Measurements from ENCODE around the gene FOXP1.

Gene FOXP1

GRCh38 chr3:71245971-71246880, 337.3 kb downstream of the FOXP1 start:
- no peak overlapping the region for H3K27ac ChIP-seq (ENCODE audit: low read depth, low read length)
- H3F3A ChIP-seq (ENCODE audit: control insufficient read depth, insufficient read depth) = peaks cover 5% of the 10 kb centered on the region; the same call in 1 of the 2 replicates
- no peaks in the 10 kb centered on the region for H3K9me2 ChIP-seq (replicated peaks; ENCODE audit: control insufficient read depth, low read length)
- H3K36me3 ChIP-seq (ENCODE audit: control insufficient read depth, low read length) = no peaks in the 10 kb centered on the region
- no peaks in the 10 kb centered on the region; the same call in 1 of the 2 replicates for H3K4me1 ChIP-seq (ENCODE audit: control insufficient read depth, low read length)
- no peak for TF ChIP-seq EZH2phosphoT487 (IDR thresholded peaks at IDR 0.05; ENCODE audit: borderline replicate concordance, low read length)
- no peak for TF ChIP-seq CTCF (IDR thresholded peaks at IDR 0.05; ENCODE audit: low read depth, low read length, poor library complexity, severe bottlenecking)
- H3K4me2 ChIP-seq (ENCODE audit: low read length) = no peak overlapping the region
- 0 out of 2 replicates have a peak, but pooled peaks cover 7% of the 10 kb centered on the region for H3K79me2 ChIP-seq (ENCODE audit: control insufficient read depth, low read length)
- H3K4me3 ChIP-seq (ENCODE audit: low read length) = no peak overlapping the region
- H4K20me1 ChIP-seq (ENCODE audit: control insufficient read depth, insufficient read depth, low read depth, low read length) = peaks cover 4% of the 10 kb centered on the region; the same call in 1 of the 2 replicates
- no peaks in the 10 kb centered on the region for H3K27me3 ChIP-seq (ENCODE audit: control insufficient read depth, low read length)
- no peaks in the 10 kb centered on the region for H3K9me3 ChIP-seq (ENCODE audit: control insufficient read depth, insufficient read depth, low read length)

GRCh38 chr3:71244826-71245488, 338.6 kb downstream of the FOXP1 start:
- H3K4me3 ChIP-seq (ENCODE audit: low read length) = no peak overlapping the region
- peaks cover 4% of the 10 kb centered on the region; the same call in 1 of the 2 replicates for H4K20me1 ChIP-seq (ENCODE audit: control insufficient read depth, insufficient read depth, low read depth, low read length)
- no peaks in the 10 kb centered on the region for H3K9me3 ChIP-seq (ENCODE audit: control insufficient read depth, insufficient read depth, low read length)

More at GRCh38 chr3:71244826-71245488, 338.6 kb downstream of the FOXP1 start:
- no peak for TF ChIP-seq CTCF (IDR thresholded peaks at IDR 0.05; ENCODE audit: low read depth, low read length, poor library complexity, severe bottlenecking)
- TF ChIP-seq EZH2phosphoT487 (IDR thresholded peaks at IDR 0.05; ENCODE audit: borderline replicate concordance, low read length) = no peak
- Histone ChIP-seq H3K4me2 (ENCODE audit: low read length) (no peak overlapping the region), H3K79me2 (ENCODE audit: control insufficient read depth, low read length) (0 out of 2 replicates have a peak, but pooled peaks cover 6% of the 10 kb centered on the region), H3K9me2 (replicated peaks; ENCODE audit: control insufficient read depth, low read length) (no peaks in the 10 kb centered on the region), H3K27me3 (ENCODE audit: control insufficient read depth, low read length) (no peaks in the 10 kb centered on the region), H3K4me1 (ENCODE audit: control insufficient read depth, low read length) (peaks cover 5% of the 10 kb centered on the region; the same call in 1 of the 2 replicates), H3F3A (ENCODE audit: control insufficient read depth, insufficient read depth) (peaks cover 5% of the 10 kb centered on the region; the same call in 1 of the 2 replicates), H3K36me3 (ENCODE audit: control insufficient read depth, low read length) (no peaks in the 10 kb centered on the region), H3K27ac (ENCODE audit: low read depth, low read length) (no peak overlapping the region)
